ENCODE measurements around the gene CAMTA1. TPM values are rescaled to one million over a fixed set of nuclear protein-coding genes. Genes with fewer than 3 reads are reported as not detected.
A peak's percentile ranks its signal among the peaks of the same experiment; 100 is the strongest.

The CAMTA1 gene
- total and polyA plus RNA-seq, 4 donors = 48.1 to 140 (median 52.3) TPM

DNA sequence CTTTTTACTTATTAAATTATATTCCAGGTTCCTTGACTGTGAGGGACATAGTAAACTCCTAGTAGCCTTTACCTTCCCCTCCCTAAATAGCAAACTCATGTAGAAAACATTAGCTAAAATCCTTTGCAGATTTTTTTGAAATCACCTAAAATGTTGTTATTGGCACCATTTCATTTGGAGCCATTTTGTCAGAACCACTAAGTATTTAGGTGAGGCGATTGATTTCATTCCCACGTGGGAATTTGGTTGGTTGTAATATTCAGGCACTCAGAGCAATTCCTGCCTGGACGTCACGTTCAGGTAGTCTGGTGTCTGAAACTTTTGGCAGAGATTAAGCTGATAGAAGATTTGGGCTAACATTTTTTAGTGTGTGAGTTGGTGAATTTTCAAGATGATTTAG lies 84.3 kb downstream of the CAMTA1 start:
- H3K4me3 ChIP-seq = no peak overlapping the region
- peaks cover 0 to 6% (median 1%) of the 10 kb centered on the region in 4 donors for H3K36me3 ChIP-seq (ENCODE audit: control insufficient read depth in 4 of 4, insufficient read depth in 4 of 4, low read length in 4 of 4)
- no peak overlapping the region for H3K9ac ChIP-seq (ENCODE audit: insufficient read depth in 1 of 2, low read length in 2 of 2)
- no peak for TF ChIP-seq CTCF (IDR thresholded peaks at IDR 0.05; ENCODE audit: control extremely low read depth, extremely low read depth)
- ATAC-seq (ENCODE audit: insufficient read depth, low FRiP score) = no peak
- H3K4me1 ChIP-seq (ENCODE audit: control insufficient read depth in 5 of 5, insufficient read depth in 5 of 5, low read length in 5 of 5) = peaks cover 0 to 13% (median 2%) of the 10 kb centered on the region in 5 donors
- 91 to 94% methylated on average over 4 of the region's 4 CpGs for WGBS, 2 donors
- no peaks in the 10 kb centered on the region for H3K9me3 ChIP-seq (ENCODE audit: control insufficient read depth in 4 of 4, insufficient read depth in 3 of 4, low read length in 3 of 4)
- no peaks in the 10 kb centered on the region for H3K27me3 ChIP-seq (ENCODE audit: control insufficient read depth in 3 of 3, insufficient read depth in 3 of 3, low read length in 2 of 3)
- no peak overlapping the region for H3K27ac ChIP-seq (ENCODE audit: low read depth in 1 of 2, low read length in 1 of 2)
- DNase-seq = no peak

DNA sequence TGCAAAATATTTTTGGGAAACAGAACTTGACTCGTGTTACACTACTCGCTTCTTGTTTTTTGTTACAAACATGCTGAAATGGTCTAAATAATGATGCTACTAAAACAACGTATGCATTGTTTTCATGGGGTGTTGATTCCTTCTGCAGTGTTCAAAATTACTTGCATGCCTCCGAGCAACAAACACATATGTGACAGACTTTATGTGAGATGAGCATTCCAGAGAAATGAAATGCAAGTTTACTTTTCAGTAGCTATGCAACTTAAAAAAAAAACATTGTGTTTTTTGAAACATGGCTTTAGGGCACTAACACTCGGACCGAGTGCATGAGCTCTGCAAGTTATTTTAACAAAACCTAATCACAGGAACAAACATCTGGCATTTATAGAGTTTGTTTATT lies 84.8 kb downstream of the CAMTA1 start:
- no peak overlapping the region for H3K4me3 ChIP-seq
- DNase-seq (peak in 2 of 3 donors; percentile 9 to 20), ATAC-seq (ENCODE audit: insufficient read depth, low FRiP score) (no peak)
- TF ChIP-seq CTCF (IDR thresholded peaks at IDR 0.05; ENCODE audit: control extremely low read depth, extremely low read depth) = no peak
- H3K27ac ChIP-seq (ENCODE audit: low read depth in 1 of 2, low read length in 1 of 2) = no peak overlapping the region
- no peaks in the 10 kb centered on the region for H3K27me3 ChIP-seq (ENCODE audit: control insufficient read depth in 3 of 3, insufficient read depth in 3 of 3, low read length in 2 of 3)
- peaks cover 0 to 8% (median 1%) of the 10 kb centered on the region in 4 donors for H3K36me3 ChIP-seq (ENCODE audit: control insufficient read depth in 4 of 4, insufficient read depth in 4 of 4, low read length in 4 of 4)
- 71 to 83% methylated on average over 6 of the region's 6 CpGs for WGBS, 2 donors
- no peaks in the 10 kb centered on the region for H3K9me3 ChIP-seq (ENCODE audit: control insufficient read depth in 4 of 4, insufficient read depth in 3 of 4, low read length in 3 of 4)
- no peak overlapping the region for H3K9ac ChIP-seq (ENCODE audit: insufficient read depth in 1 of 2, low read length in 2 of 2)
- peaks cover 0 to 13% (median 2%) of the 10 kb centered on the region in 5 donors for H3K4me1 ChIP-seq (ENCODE audit: control insufficient read depth in 5 of 5, insufficient read depth in 5 of 5, low read length in 5 of 5)

- Histone ChIP-seq H3K27ac (ENCODE audit: low read depth in 1 of 2, low read length in 1 of 2) (no peak overlapping the region), H3K4me3 (no peak overlapping the region), H3K4me1 (ENCODE audit: control insufficient read depth in 5 of 5, insufficient read depth in 5 of 5, low read length in 5 of 5) (peaks cover 0 to 13% (median 2%) of the 10 kb centered on the region in 5 donors), H3K36me3 (ENCODE audit: control insufficient read depth in 4 of 4, insufficient read depth in 4 of 4, low read length in 4 of 4) (peaks cover 0 to 8% (median 1%) of the 10 kb centered on the region in 4 donors), H3K27me3 (ENCODE audit: control insufficient read depth in 3 of 3, insufficient read depth in 3 of 3, low read length in 2 of 3) (no peaks in the 10 kb centered on the region), H3K9ac (ENCODE audit: insufficient read depth in 1 of 2, low read length in 2 of 2) (no peak overlapping the region), H3K9me3 (ENCODE audit: control insufficient read depth in 4 of 4, insufficient read depth in 3 of 4, low read length in 3 of 4) (no peaks in the 10 kb centered on the region)
- no peak for ATAC-seq (ENCODE audit: insufficient read depth, low FRiP score)
- DNase-seq = peak in 1 of 3 donors; percentile 4
- no peak for TF ChIP-seq CTCF (IDR thresholded peaks at IDR 0.05; ENCODE audit: control extremely low read depth, extremely low read depth)
Measured at GRCh38 chr1:6870571-6870970, 85.3 kb downstream of the CAMTA1 start.

Measured in lung (tissue), 12 donors.